ENCODE measurements around the gene CDH6.

The CDH6 gene

GRCh38 chr5:31157720-31158119, 35.8 kb upstream of the CDH6 start:
- TF ChIP-seq USF1 (IDR thresholded peaks at IDR 0.05) (no peak), EP300 (IDR thresholded peaks at IDR 0.05; ENCODE audit: borderline replicate concordance) (no peak), EGR1 (IDR thresholded peaks at IDR 0.05) (no peak), RAD21 (IDR thresholded peaks at IDR 0.05; ENCODE audit: low read depth) (no peak), YY1 (IDR thresholded peaks at IDR 0.05; ENCODE audit: low read depth) (no peak), CEBPB (IDR thresholded peaks at IDR 0.05) (no peak), CREB1 (IDR thresholded peaks at IDR 0.05; ENCODE audit: low read depth) (no peak), FOXM1 (IDR thresholded peaks at IDR 0.05; ENCODE audit: borderline replicate concordance, low read depth) (no peak)

- TF ChIP-seq CREB1 (IDR thresholded peaks at IDR 0.05; ENCODE audit: low read depth) = no peak
- TF ChIP-seq EGR1 (IDR thresholded peaks at IDR 0.05) = no peak
- TF ChIP-seq TAF1 (IDR thresholded peaks at IDR 0.05; ENCODE audit: low read depth) = no peak
- TF ChIP-seq TCF12 (IDR thresholded peaks at IDR 0.05; ENCODE audit: low read depth) = no peak
- TF ChIP-seq REST (IDR thresholded peaks at IDR 0.05; ENCODE audit: low read depth) = no peak
- TF ChIP-seq NFIC (IDR thresholded peaks at IDR 0.05) = no peak
- no peak for TF ChIP-seq CEBPB (IDR thresholded peaks at IDR 0.05)
- TF ChIP-seq FOXM1 (IDR thresholded peaks at IDR 0.05; ENCODE audit: borderline replicate concordance, low read depth) = no peak
- no peak for TF ChIP-seq RAD21 (IDR thresholded peaks at IDR 0.05; ENCODE audit: low read depth)
- TF ChIP-seq EP300 (IDR thresholded peaks at IDR 0.05; ENCODE audit: borderline replicate concordance) = no peak
- TF ChIP-seq ZBTB7A (IDR thresholded peaks at IDR 0.05; ENCODE audit: low read depth) = no peak
- no peak for TF ChIP-seq TEAD4 (IDR thresholded peaks at IDR 0.05)
- no peak for TF ChIP-seq USF1 (IDR thresholded peaks at IDR 0.05)
- no peak for TF ChIP-seq YY1 (IDR thresholded peaks at IDR 0.05; ENCODE audit: low read depth)
- TF ChIP-seq MAX (IDR thresholded peaks at IDR 0.05) = no peak
Observed at GRCh38 chr5:31158686-31159085, 34.8 kb upstream of the CDH6 start.

GRCh38 chr5:31161781-31162181, 31.7 kb upstream of the CDH6 start:
- no peak for TF ChIP-seq FOXM1 (IDR thresholded peaks at IDR 0.05; ENCODE audit: borderline replicate concordance, low read depth)
- TF ChIP-seq EGR1 (IDR thresholded peaks at IDR 0.05) = no peak
- no peak for TF ChIP-seq TEAD4 (IDR thresholded peaks at IDR 0.05)
- no peak for TF ChIP-seq NFIC (IDR thresholded peaks at IDR 0.05)
- TF ChIP-seq TAF1 (IDR thresholded peaks at IDR 0.05; ENCODE audit: low read depth) = no peak
- TF ChIP-seq CEBPB (IDR thresholded peaks at IDR 0.05) = no peak
- TF ChIP-seq RAD21 (IDR thresholded peaks at IDR 0.05; ENCODE audit: low read depth) = no peak
- TF ChIP-seq MAX (IDR thresholded peaks at IDR 0.05) = no peak
- no peak for TF ChIP-seq YY1 (IDR thresholded peaks at IDR 0.05; ENCODE audit: low read depth)

GRCh38 chr5:31165729-31166128, 27.8 kb upstream of the CDH6 start:
- TF ChIP-seq MAX (IDR thresholded peaks at IDR 0.05) (no peak), REST (IDR thresholded peaks at IDR 0.05; ENCODE audit: low read depth) (peak; percentile 84), TEAD4 (IDR thresholded peaks at IDR 0.05) (no peak), YY1 (IDR thresholded peaks at IDR 0.05; ENCODE audit: low read depth) (no peak), ZBTB7A (IDR thresholded peaks at IDR 0.05; ENCODE audit: low read depth) (no peak)

- no peak for TF ChIP-seq USF1 (IDR thresholded peaks at IDR 0.05)
- TF ChIP-seq FOXM1 (IDR thresholded peaks at IDR 0.05; ENCODE audit: borderline replicate concordance, low read depth) = no peak
- TF ChIP-seq EGR1 (IDR thresholded peaks at IDR 0.05) = no peak
- TF ChIP-seq TAF1 (IDR thresholded peaks at IDR 0.05; ENCODE audit: low read depth) = no peak
- TF ChIP-seq EP300 (IDR thresholded peaks at IDR 0.05; ENCODE audit: borderline replicate concordance) = no peak
- no peak for TF ChIP-seq CEBPB (IDR thresholded peaks at IDR 0.05)
- no peak for TF ChIP-seq YY1 (IDR thresholded peaks at IDR 0.05; ENCODE audit: low read depth)
Observed at GRCh38 chr5:31169379-31169778, 24.1 kb upstream of the CDH6 start.

GRCh38 chr5:31172881-31173280, 20.6 kb upstream of the CDH6 start:
- TF ChIP-seq CREB1 (IDR thresholded peaks at IDR 0.05; ENCODE audit: low read depth) (no peak), ZBTB7A (IDR thresholded peaks at IDR 0.05; ENCODE audit: low read depth) (no peak), USF1 (IDR thresholded peaks at IDR 0.05) (no peak), CEBPB (IDR thresholded peaks at IDR 0.05) (no peak), NFIC (IDR thresholded peaks at IDR 0.05) (no peak), EGR1 (IDR thresholded peaks at IDR 0.05) (no peak), FOXM1 (IDR thresholded peaks at IDR 0.05; ENCODE audit: borderline replicate concordance, low read depth) (no peak), EP300 (IDR thresholded peaks at IDR 0.05; ENCODE audit: borderline replicate concordance) (no peak), TEAD4 (IDR thresholded peaks at IDR 0.05) (no peak), YY1 (IDR thresholded peaks at IDR 0.05; ENCODE audit: low read depth) (no peak), TCF12 (IDR thresholded peaks at IDR 0.05; ENCODE audit: low read depth) (no peak), REST (IDR thresholded peaks at IDR 0.05; ENCODE audit: low read depth) (no peak), TAF1 (IDR thresholded peaks at IDR 0.05; ENCODE audit: low read depth) (no peak), MAX (IDR thresholded peaks at IDR 0.05) (no peak), RAD21 (IDR thresholded peaks at IDR 0.05; ENCODE audit: low read depth) (no peak)

Measured in Ishikawa (cell line).